Measurements from ENCODE around the gene DST.

DST gene

GRCh38 chr6:56607111-56607752 lies 35.5 kb downstream of the DST start:
- H3K36me3 ChIP-seq (replicated peaks) = peaks cover 25% of the 10 kb centered on the region
- no peaks in the 10 kb centered on the region for H3K27me3 ChIP-seq (replicated peaks)
- no peak overlapping the region for H3K27ac ChIP-seq
- no peak for DNase-seq
- TF ChIP-seq CTCF (IDR thresholded peaks at IDR 0.05; ENCODE audit: low read depth, low read length, missing control alignments) = no peak
- in situ Hi-C loops (cut with HindIII; ENCODE audit: low pct_ligation_motif_present, low sequenced_read_pairs) = loop anchor here (25.0 kb wide), 1 partner anchor 245 kb away; no protein-coding TSS in a partner anchor
- H3K4me3 ChIP-seq (ENCODE audit: low read depth, low read length) = no peak overlapping the region

- Histone ChIP-seq H3K36me3 (replicated peaks) (peaks cover 29% of the 10 kb centered on the region), H3K4me3 (ENCODE audit: low read depth, low read length) (no peak overlapping the region), H3K27me3 (replicated peaks) (no peaks in the 10 kb centered on the region), H3K27ac (no peak overlapping the region)
- DNase-seq = no peak
- no peak for TF ChIP-seq CTCF (IDR thresholded peaks at IDR 0.05; ENCODE audit: low read depth, low read length, missing control alignments)
- in situ Hi-C loops (cut with HindIII; ENCODE audit: low pct_ligation_motif_present, low sequenced_read_pairs) = loop anchor here (25.0 kb wide), 1 partner anchor 243 kb away; no protein-coding TSS in a partner anchor
Observed at GRCh38 chr6:56605435-56605834, 37.3 kb downstream of the DST start.

- H3K36me3 ChIP-seq (replicated peaks) = peaks cover 36% of the 10 kb centered on the region
- in situ Hi-C loops (cut with HindIII; ENCODE audit: low pct_ligation_motif_present, low sequenced_read_pairs) = loop anchor here (25.0 kb wide), 1 partner anchor 242 kb away; no protein-coding TSS in a partner anchor
- DNase-seq = no peak
Observed at GRCh38 chr6:56604186-56604585, 38.5 kb downstream of the DST start.

GRCh38 chr6:56601390-56601789 lies 41.3 kb downstream of the DST start:
- in situ Hi-C loops (cut with HindIII; ENCODE audit: low pct_ligation_motif_present, low sequenced_read_pairs) = loop anchor here (25.0 kb wide), 1 partner anchor 239 kb away; no protein-coding TSS in a partner anchor
- Histone ChIP-seq H3K36me3 (replicated peaks) (peaks cover 39% of the 10 kb centered on the region), H3K27me3 (replicated peaks) (no peaks in the 10 kb centered on the region), H3K4me3 (ENCODE audit: low read depth, low read length) (no peak overlapping the region), H3K27ac (no peak overlapping the region)
- no peak for DNase-seq
- no peak for TF ChIP-seq CTCF (IDR thresholded peaks at IDR 0.05; ENCODE audit: low read depth, low read length, missing control alignments)

More at GRCh38 chr6:56604186-56604585, 38.5 kb downstream of the DST start:
- H3K27ac ChIP-seq = no peak overlapping the region
- H3K4me3 ChIP-seq (ENCODE audit: low read depth, low read length) = no peak overlapping the region
- H3K27me3 ChIP-seq (replicated peaks) = no peaks in the 10 kb centered on the region
- no peak for TF ChIP-seq CTCF (IDR thresholded peaks at IDR 0.05; ENCODE audit: low read depth, low read length, missing control alignments)

GRCh38 chr6:56595490-56596122 lies 47.1 kb downstream of the DST start:
- H3K27ac ChIP-seq = no peak overlapping the region
- in situ Hi-C loops (cut with HindIII; ENCODE audit: low pct_ligation_motif_present, low sequenced_read_pairs) = no loop called here
- peak; percentile 23 for DNase-seq
- no peak overlapping the region for H3K4me3 ChIP-seq (ENCODE audit: low read depth, low read length)
- peaks cover 46% of the 10 kb centered on the region for H3K36me3 ChIP-seq (replicated peaks)
- TF ChIP-seq CTCF (IDR thresholded peaks at IDR 0.05; ENCODE audit: low read depth, low read length, missing control alignments) = peak; percentile 64
- no peaks in the 10 kb centered on the region for H3K27me3 ChIP-seq (replicated peaks)
